Measurements from ENCODE around the gene PRSS8.
"Not testable (repeated sequence)": the region's sequence is repeated elsewhere in the genome, so short reads cannot be mapped to it uniquely, and the experiment has no call there.

Gene PRSS8

DNA sequence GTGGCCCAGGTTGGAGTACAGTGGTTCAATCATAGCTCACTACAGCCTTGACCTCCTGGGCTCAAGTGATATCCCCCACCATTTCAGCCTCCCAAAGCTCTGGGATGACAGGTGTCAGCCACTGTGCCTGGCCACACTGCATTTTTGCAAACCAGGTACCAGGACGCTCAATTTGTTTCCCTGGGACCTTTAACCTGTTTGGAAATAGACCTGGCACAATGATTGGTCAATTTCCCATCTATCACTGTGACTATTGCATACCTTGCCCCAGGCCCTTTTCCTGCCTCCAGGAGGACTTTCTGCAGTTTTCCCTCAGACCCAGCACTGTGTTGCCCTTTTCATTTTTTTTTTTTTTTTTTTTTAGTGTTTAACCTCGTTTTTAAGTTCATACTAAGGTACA, 33.3 kb upstream of the PRSS8 start:
- Histone ChIP-seq H3K27ac (ENCODE audit: low read length) (no peak overlapping the region), H3K4me3 (ENCODE audit: low read length in 2 of 2) (no peak overlapping the region), H3K9me3 (ENCODE audit: control insufficient read depth in 2 of 2, low read length in 2 of 2) (no peaks in the 10 kb centered on the region), H3K4me1 (ENCODE audit: control insufficient read depth, insufficient read depth, low read length) (no peaks in the 10 kb centered on the region), H3K36me3 (ENCODE audit: control insufficient read depth in 2 of 2, insufficient read depth in 2 of 2, low read length in 2 of 2) (no peaks in the 10 kb centered on the region), H3K27me3 (ENCODE audit: control insufficient read depth in 1 of 2, insufficient read depth in 2 of 2, low read length in 2 of 2) (no peaks in the 10 kb centered on the region), H3K9ac (ENCODE audit: low read length in 2 of 2) (no peak overlapping the region)

DNA sequence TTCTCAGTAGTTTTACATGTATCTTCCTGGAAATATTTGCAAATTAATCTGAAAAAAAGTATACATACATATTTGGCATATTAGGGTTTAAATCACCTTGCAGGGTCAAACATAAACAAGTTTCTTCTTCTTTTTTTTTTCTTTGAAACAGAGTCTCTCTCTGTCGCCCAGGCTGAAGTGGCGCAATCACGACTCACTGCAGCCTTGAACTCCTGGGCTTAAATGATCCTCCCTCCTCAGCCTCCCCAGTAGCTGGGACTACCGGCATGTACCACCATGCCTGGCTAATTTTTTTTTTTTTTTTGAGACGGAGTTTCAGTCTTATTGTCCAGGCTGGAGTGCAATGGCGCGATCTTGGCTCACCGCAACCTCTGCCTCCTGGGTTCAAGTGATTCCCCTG, 31.8 kb upstream of the PRSS8 start:
- Histone ChIP-seq H3K4me1 (ENCODE audit: control insufficient read depth, insufficient read depth, low read length) (no peaks in the 10 kb centered on the region), H3K9ac (ENCODE audit: low read length in 2 of 2) (no peak overlapping the region), H3K36me3 (ENCODE audit: control insufficient read depth in 2 of 2, insufficient read depth in 2 of 2, low read length in 2 of 2) (no peaks in the 10 kb centered on the region), H3K9me3 (ENCODE audit: control insufficient read depth in 2 of 2, low read length in 2 of 2) (no peaks in the 10 kb centered on the region), H3K4me3 (ENCODE audit: low read length in 2 of 2) (no peak overlapping the region), H3K27ac (ENCODE audit: low read length) (no peak overlapping the region), H3K27me3 (ENCODE audit: control insufficient read depth in 1 of 2, insufficient read depth in 2 of 2, low read length in 2 of 2) (no peaks in the 10 kb centered on the region)

DNA sequence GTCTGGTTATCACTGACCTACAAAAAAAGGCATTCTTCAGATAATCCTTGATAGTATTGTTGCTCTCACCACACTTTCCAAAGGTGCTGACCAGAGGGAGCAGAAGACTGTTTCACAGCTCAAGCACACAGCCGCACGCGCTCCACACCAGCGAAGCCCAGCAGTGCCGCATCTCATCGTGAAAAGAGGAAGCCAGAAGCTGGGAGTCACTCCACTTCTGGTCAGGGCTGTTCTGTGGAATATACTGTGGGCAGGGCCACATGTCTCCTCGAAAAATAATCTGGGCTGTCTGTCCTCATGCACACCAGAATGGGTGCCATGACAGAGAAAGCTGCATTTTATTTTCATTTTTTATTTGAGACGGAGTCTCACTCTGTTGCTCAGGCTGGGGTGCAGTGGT, 21.6 kb upstream of the PRSS8 start:
- H3K4me1 ChIP-seq (ENCODE audit: control insufficient read depth, insufficient read depth, low read length): no peaks in the 10 kb centered on the region
- no peak overlapping the region for H3K27ac ChIP-seq (ENCODE audit: low read length)

DNA sequence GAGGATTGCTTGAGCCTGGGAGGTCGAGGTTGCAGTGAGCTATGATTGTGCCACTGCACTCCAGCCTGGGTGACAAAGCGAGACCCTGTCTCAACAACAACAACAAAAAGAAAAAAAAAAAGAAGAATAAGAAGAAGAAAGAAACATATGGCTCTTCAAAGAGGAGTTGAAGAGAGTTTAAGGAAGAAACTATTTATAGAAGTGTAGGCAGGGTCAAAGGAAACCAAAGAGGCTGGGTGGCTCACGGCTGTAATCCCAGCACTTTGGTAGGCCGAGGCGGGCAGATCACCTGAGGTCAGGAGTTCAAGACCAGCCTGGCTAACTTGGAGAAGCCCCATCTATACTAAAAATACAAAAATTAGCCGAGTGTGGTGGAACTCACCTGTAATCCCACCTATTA, 15.4 kb upstream of the PRSS8 start:
- H3K27me3 ChIP-seq (ENCODE audit: control insufficient read depth in 1 of 2, insufficient read depth in 2 of 2, low read length in 2 of 2): peaks cover 14 to 18% of the 10 kb centered on the region in 2 donors
- H3K27ac ChIP-seq (ENCODE audit: low read length); H3K36me3 ChIP-seq (ENCODE audit: control insufficient read depth in 2 of 2, insufficient read depth in 2 of 2, low read length in 2 of 2); H3K9me3 ChIP-seq (ENCODE audit: control insufficient read depth in 2 of 2, low read length in 2 of 2); H3K4me1 ChIP-seq (ENCODE audit: control insufficient read depth, insufficient read depth, low read length); H3K4me3 ChIP-seq (ENCODE audit: low read length in 2 of 2); H3K9ac ChIP-seq (ENCODE audit: low read length in 2 of 2): not testable (repeated sequence)

More for the DNA sequence above, 21.6 kb upstream of the PRSS8 start:
- Histone ChIP-seq H3K36me3 (ENCODE audit: control insufficient read depth in 2 of 2, insufficient read depth in 2 of 2, low read length in 2 of 2) (no peaks in the 10 kb centered on the region), H3K4me3 (ENCODE audit: low read length in 2 of 2) (no peak overlapping the region), H3K27me3 (ENCODE audit: control insufficient read depth in 1 of 2, insufficient read depth in 2 of 2, low read length in 2 of 2) (peaks cover 0 to 2% of the 10 kb centered on the region in 2 donors), H3K9ac (ENCODE audit: low read length in 2 of 2) (no peak overlapping the region), H3K9me3 (ENCODE audit: control insufficient read depth in 2 of 2, low read length in 2 of 2) (no peaks in the 10 kb centered on the region)

DNA sequence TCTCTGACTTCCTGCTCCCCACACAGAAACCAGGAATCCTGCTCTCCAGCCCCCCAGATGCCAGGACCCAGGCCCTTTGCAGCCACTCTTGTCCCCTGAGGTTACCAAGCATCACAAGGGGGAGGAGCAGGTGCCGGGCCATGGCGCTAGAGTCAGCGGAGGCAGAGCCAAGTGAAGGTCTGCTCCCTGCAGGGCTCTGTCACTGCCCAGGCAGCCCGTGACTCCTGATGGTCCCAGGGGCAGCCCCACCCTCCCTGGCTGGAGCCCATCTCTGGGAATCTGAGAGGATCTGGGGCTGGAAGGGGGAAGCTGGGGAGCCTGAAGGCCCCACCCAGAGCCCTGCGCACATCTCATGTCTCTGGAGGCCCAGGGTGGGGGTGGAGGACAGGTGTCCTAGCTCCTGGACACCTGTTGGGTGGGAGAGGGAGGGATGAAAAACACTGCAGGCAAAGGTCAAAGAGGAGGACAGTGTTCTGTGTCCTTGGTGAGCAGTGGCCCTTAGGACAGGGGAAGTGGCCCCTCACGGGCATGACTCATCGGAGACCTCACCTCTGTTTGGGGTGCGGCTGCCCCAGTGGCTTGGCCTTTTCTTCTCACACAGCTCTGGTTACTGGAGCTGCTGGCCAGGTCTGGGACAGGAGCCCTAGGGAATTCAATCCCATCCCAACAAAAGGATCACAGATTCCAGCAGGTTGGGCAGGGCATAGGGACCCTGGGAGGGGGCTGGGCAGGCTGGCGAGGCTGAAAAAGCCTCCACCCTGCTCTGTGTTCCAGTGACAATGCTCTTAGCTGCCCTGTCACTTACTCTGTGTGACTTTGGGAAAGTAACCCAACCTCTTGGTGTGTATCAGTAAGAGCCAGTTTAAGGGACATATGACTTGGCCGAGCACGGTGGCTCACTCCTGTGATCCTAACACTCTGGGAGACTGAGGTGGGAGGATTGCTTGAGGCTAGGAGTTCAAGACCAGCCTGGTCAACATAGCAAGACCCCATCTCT, 14.7 kb upstream of the PRSS8 start, which contains the start of gene PRSS36:
PRSS36 (minus strand) TSS at position 173 of the 997 bp plus-strand sequence; CDS start at position 142, 31 bp downstream.
- Histone ChIP-seq H3K9ac (ENCODE audit: low read length in 2 of 2) (no peak within 1 kb of the TSS), H3K9me3 (ENCODE audit: control insufficient read depth in 2 of 2, low read length in 2 of 2) (no peaks in the 10 kb centered on the region), H3K36me3 (ENCODE audit: control insufficient read depth in 2 of 2, insufficient read depth in 2 of 2, low read length in 2 of 2) (no peaks in the 10 kb centered on the region), H3K4me3 (ENCODE audit: low read length in 2 of 2) (no peak within 1 kb of the TSS), H3K27me3 (ENCODE audit: control insufficient read depth in 1 of 2, insufficient read depth in 2 of 2, low read length in 2 of 2) (peaks cover 14 to 18% of the 10 kb centered on the region in 2 donors), H3K4me1 (ENCODE audit: control insufficient read depth, insufficient read depth, low read length) (no peaks in the 10 kb centered on the region), H3K27ac (ENCODE audit: low read length) (no peak within 1 kb of the TSS)

DNA sequence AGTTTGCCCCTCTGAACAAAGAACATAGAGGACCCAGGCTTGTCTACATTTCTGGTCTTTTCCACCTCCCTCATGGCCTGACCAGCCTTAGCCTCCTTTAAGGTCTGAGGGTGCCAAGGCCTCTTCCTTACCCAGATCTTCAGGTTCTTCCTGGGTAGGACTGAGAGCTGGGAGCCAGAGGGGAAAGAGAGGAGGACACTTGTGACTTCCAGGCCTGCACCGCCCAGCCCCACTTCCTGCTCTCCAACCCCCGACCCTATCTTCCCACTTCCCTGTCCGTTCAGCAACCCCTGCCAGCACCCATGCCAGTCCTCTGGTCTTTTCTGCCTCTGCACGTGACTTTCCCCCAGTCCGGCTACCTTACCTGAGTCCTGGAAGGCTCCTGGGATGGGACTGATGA, 13.8 kb upstream of the PRSS8 start:
- Histone ChIP-seq H3K27me3 (ENCODE audit: control insufficient read depth in 1 of 2, insufficient read depth in 2 of 2, low read length in 2 of 2) (peaks cover 14 to 18% of the 10 kb centered on the region in 2 donors), H3K27ac (ENCODE audit: low read length) (no peak overlapping the region), H3K4me1 (ENCODE audit: control insufficient read depth, insufficient read depth, low read length) (no peaks in the 10 kb centered on the region), H3K9me3 (ENCODE audit: control insufficient read depth in 2 of 2, low read length in 2 of 2) (no peaks in the 10 kb centered on the region), H3K36me3 (ENCODE audit: control insufficient read depth in 2 of 2, insufficient read depth in 2 of 2, low read length in 2 of 2) (no peaks in the 10 kb centered on the region), H3K9ac (ENCODE audit: low read length in 2 of 2) (no peak overlapping the region), H3K4me3 (ENCODE audit: low read length in 2 of 2) (no peak overlapping the region)

DNA sequence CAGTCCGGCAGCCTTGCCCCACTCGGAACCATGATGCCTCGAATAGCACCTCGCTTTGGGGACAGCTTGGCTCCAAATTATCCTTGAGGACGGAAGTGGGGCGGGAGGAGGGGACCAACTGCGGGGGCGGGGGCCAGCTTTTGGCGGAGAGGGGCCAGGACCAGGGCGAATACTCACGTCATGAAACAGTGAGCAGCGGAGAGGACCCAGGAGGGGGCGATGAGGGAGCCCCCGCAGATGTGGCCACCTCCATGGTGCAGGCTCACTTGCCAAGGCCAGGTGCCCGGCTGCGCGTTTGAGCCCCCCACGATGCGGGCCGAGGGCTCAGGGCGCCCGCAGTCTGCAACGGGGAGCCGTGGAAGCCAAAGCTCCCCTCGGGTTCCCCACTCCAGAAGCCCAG, 13.4 kb upstream of the PRSS8 start:
- Histone ChIP-seq H3K9me3 (ENCODE audit: control insufficient read depth in 2 of 2, low read length in 2 of 2) (no peaks in the 10 kb centered on the region), H3K4me3 (ENCODE audit: low read length in 2 of 2) (no peak overlapping the region), H3K4me1 (ENCODE audit: control insufficient read depth, insufficient read depth, low read length) (no peaks in the 10 kb centered on the region), H3K36me3 (ENCODE audit: control insufficient read depth in 2 of 2, insufficient read depth in 2 of 2, low read length in 2 of 2) (no peaks in the 10 kb centered on the region), H3K9ac (ENCODE audit: low read length in 2 of 2) (no peak overlapping the region), H3K27me3 (ENCODE audit: control insufficient read depth in 1 of 2, insufficient read depth in 2 of 2, low read length in 2 of 2) (peaks cover 14 to 18% of the 10 kb centered on the region in 2 donors), H3K27ac (ENCODE audit: low read length) (no peak overlapping the region)

DNA sequence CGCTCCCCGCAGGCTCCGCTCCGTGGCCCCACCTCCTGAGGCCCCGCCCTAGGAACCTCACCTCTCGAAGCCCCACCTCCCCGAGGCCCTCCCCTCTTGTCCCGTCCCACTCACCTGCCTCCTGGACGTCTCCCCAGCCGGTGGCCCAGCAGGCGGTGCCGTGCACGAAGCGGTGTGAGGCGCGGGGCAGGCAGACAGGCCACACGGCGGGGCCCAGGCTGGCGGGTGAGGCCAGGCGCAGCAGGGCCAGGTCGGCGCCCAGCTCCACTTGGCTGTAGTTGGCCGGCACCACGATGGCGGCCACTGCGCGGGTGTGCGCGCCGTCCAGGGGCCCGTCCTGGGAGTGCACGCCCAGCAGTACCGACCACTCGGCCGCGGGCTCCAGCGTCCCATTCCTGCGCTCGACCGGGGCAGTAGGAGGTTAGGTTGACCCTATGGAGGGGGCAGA, 12.8 kb upstream of the PRSS8 start:
- no peaks in the 10 kb centered on the region for H3K4me1 ChIP-seq (ENCODE audit: control insufficient read depth, insufficient read depth, low read length)
- no peaks in the 10 kb centered on the region for H3K36me3 ChIP-seq (ENCODE audit: control insufficient read depth in 2 of 2, insufficient read depth in 2 of 2, low read length in 2 of 2)
- H3K9me3 ChIP-seq (ENCODE audit: control insufficient read depth in 2 of 2, low read length in 2 of 2): no peaks in the 10 kb centered on the region
- H3K4me3 ChIP-seq (ENCODE audit: low read length in 2 of 2): no peak overlapping the region
- no peak overlapping the region for H3K27ac ChIP-seq (ENCODE audit: low read length)
- no peak overlapping the region for H3K9ac ChIP-seq (ENCODE audit: low read length in 2 of 2)
- H3K27me3 ChIP-seq (ENCODE audit: control insufficient read depth in 1 of 2, insufficient read depth in 2 of 2, low read length in 2 of 2): peaks cover 14 to 18% of the 10 kb centered on the region in 2 donors

DNA sequence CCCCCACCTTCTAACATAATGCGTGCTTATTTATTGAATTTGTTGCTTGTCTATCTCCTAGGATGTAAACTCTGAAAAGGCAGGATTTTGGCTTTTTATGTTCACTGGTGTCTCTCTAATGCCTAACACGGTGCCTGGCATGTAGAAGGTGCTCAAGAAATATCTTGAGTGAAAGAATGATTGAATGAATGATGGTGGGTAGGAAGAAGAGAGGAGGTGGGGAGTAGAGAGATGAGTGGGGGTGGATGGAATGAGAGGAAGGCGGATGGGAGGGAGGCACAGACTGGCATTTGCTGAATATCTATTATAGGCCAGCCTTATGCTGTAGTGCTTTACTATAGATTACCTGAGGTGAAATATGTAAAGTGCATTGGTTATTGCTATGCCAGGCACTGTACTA, 12.0 kb upstream of the PRSS8 start:
- no peak overlapping the region for H3K4me3 ChIP-seq (ENCODE audit: low read length in 2 of 2)
- peaks cover 14 to 18% of the 10 kb centered on the region in 2 donors for H3K27me3 ChIP-seq (ENCODE audit: control insufficient read depth in 1 of 2, insufficient read depth in 2 of 2, low read length in 2 of 2)
- no peaks in the 10 kb centered on the region for H3K36me3 ChIP-seq (ENCODE audit: control insufficient read depth in 2 of 2, insufficient read depth in 2 of 2, low read length in 2 of 2)
- no peaks in the 10 kb centered on the region for H3K9me3 ChIP-seq (ENCODE audit: control insufficient read depth in 2 of 2, low read length in 2 of 2)
- no peak overlapping the region for H3K9ac ChIP-seq (ENCODE audit: low read length in 2 of 2)
- H3K4me1 ChIP-seq (ENCODE audit: control insufficient read depth, insufficient read depth, low read length): peaks cover 5% of the 10 kb centered on the region
- H3K27ac ChIP-seq (ENCODE audit: low read length): no peak overlapping the region

DNA sequence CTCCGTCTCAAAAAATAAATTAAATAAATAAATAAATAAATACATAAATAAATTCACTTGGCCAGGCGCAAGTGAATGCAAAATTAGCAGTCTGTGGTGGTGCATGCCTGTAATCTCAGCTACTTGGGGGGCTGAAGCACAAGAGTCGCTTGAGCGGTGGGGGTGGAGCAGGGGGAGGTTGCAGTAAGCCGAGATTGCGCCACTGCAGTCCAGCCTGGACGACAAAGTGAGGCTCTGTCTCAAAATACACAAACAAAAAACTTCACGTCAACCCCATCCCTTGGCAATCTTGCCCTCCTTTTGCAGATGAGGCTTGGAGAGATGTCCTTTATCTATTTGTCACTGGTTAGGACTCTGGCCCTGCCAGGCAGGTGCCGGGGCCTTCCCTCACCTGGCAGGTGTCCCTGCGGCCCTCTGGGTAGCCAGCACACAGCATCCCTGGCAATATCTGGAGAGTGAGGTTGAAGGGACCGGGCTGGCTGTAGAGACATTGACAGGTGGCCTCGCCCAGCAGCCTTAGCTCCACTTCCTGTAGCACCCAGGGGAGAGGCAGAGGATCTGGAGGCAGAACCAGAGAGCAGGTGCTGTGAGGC, 10.0 kb upstream of the PRSS8 start:
- no peak overlapping the region for H3K4me3 ChIP-seq (ENCODE audit: low read length in 2 of 2)
- peaks cover 14 to 18% of the 10 kb centered on the region in 2 donors for H3K27me3 ChIP-seq (ENCODE audit: control insufficient read depth in 1 of 2, insufficient read depth in 2 of 2, low read length in 2 of 2)
- no peaks in the 10 kb centered on the region for H3K9me3 ChIP-seq (ENCODE audit: control insufficient read depth in 2 of 2, low read length in 2 of 2)
- no peak overlapping the region for H3K27ac ChIP-seq (ENCODE audit: low read length)
- H3K36me3 ChIP-seq (ENCODE audit: control insufficient read depth in 2 of 2, insufficient read depth in 2 of 2, low read length in 2 of 2): no peaks in the 10 kb centered on the region
- H3K9ac ChIP-seq (ENCODE audit: low read length in 2 of 2): no peak overlapping the region
- H3K4me1 ChIP-seq (ENCODE audit: control insufficient read depth, insufficient read depth, low read length): peaks cover 16% of the 10 kb centered on the region
